ENCODE data around the gene DLX2.

DNA sequence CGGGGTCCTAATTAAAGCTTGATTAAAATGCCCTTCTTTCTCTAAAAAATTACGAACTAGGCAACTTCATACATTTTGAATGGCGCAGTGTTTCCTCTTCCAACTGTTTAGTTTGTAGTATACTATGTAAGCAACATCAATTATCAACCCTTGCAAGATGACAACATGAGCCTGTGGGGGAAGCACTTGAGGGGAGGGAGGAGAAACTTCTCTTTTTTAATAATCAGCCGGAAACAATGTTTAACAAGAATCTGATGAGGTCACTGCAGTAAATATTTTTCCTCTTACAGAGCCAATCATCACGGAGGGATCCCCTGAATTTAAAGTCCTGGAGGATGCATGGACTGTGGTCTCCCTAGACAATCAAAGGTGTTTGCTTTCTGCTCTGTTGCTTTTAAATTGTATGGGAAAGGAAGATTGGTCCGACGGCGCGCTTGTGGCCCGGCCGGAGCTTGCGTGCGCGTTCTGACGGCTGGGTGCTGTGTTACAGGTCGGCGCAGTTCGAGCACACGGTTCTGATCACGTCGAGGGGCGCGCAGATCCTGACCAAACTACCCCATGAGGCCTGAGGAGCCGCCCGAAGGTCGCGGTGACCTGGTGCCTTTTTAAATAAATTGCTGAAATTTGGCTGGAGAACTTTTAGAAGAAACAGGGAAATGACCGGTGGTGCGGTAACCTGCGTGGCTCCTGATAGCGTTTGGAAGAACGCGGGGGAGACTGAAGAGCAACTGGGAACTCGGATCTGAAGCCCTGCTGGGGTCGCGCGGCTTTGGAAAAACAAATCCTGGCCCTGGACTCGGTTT is 22.7 kb downstream of the DLX2 start:
- TF ChIP-seq POLR2A (IDR thresholded peaks at IDR 0.05) (no peak), CTCF (IDR thresholded peaks at IDR 0.05) (no peak)
